ENCODE measurements around the gene CCDC201.

CCDC201 gene

DNA sequence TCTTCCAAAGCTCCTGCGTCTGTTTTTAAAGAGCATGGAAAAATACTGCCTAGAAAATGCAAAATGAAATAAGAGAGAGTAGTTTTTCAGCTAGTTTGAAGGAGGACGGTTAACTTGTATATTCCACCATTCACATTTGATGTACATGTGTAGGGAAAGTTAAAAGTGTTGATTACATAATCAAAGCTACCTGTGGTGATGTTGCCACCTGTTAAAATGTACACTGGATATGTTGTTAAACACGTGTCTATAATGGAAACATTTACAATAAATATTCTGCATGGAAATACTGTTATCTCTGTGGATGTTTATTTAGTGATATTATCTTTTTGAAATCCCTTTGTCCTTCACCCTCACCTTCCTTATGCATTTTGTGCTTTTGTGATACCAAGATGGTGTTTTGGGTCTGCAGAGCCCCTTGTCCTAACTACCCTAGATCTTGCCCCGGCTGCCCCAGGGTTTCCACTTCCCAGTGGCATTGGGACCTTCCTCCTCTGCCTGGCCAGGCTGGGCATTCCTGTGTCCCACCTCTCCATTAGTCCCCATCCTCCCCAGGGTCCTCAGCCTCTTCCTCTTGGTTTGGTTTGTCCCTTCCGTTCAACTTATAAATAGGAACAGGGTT lies 20.6 kb upstream of the CCDC201 start:
- no peak for DNase-seq (ENCODE audit: low read depth)

DNA sequence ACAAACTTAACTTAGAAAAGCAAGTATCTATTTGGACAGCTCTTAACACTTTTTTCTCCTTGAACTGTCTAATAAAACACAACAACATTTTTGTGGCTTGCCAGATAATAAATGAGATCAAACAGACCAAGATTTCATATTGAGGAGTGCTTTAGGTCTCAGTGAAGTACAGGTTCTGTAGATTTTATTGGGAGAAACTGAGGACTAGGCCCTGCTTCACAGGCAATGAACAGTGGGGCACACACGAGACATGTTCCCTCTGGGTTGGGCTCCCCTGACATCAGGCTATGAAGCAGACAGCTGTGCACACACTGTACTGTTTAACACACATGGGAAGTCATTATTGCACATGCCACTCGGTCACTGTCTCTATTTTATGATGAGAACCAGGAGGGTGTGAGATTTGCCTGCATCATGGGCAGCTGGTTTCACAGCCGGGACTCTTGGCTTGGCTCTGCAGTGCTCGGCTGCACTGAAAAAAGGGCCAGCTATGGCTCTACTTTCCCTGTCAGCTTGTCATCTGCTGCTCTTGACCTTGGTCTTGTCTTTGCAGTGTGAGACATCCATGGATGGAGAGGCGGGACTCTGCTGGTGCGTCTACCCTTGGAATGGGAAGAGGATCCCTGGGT lies 19.6 kb upstream of the CCDC201 start:
- DNase-seq (ENCODE audit: low read depth), result no peak

- DNase-seq (ENCODE audit: low read depth), result no peak
Measured at GRCh38 chr7:45891462-45892402, 18.9 kb upstream of the CCDC201 start.

GRCh38 chr7:45890902-45891461 lies 18.1 kb upstream of the CCDC201 start:
- DNase-seq (ENCODE audit: low read depth), result no peak

DNA sequence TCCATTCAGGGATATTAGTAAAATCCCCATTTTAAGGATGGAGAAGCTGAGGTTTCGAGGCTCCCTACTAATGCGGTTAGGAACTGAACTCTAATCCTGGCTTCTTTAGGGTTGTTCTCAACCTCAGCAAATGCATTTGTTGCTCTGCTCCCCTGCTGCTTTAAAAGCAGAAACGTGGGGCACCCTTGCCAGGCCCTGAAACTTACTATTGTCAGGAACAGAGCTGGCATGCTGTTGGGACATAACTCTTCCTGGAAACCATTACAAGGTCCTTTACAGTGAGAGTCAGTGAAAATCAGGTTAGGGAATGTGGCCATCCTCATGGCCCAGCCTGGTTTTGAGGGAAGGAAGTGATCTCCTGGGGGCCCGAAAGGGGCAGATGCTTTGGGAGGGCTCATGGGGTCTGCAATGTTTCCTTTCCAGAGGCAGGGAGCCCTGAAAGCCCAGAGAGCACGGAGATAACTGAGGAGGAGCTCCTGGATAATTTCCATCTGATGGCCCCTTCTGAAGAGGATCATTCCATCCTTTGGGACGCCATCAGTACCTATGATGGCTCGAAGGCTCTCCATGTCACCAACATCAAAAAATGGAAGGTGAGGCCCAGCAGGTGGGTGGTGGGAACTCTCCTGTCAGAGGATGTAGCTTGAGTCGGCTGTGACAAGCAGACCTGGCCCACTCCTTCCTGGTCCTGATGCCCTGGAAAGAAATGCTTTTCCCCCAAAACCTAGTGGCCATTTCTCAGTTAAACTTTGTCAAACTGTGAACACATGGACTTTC lies 17.4 kb upstream of the CCDC201 start:
- no peak for DNase-seq (ENCODE audit: low read depth)

DNA sequence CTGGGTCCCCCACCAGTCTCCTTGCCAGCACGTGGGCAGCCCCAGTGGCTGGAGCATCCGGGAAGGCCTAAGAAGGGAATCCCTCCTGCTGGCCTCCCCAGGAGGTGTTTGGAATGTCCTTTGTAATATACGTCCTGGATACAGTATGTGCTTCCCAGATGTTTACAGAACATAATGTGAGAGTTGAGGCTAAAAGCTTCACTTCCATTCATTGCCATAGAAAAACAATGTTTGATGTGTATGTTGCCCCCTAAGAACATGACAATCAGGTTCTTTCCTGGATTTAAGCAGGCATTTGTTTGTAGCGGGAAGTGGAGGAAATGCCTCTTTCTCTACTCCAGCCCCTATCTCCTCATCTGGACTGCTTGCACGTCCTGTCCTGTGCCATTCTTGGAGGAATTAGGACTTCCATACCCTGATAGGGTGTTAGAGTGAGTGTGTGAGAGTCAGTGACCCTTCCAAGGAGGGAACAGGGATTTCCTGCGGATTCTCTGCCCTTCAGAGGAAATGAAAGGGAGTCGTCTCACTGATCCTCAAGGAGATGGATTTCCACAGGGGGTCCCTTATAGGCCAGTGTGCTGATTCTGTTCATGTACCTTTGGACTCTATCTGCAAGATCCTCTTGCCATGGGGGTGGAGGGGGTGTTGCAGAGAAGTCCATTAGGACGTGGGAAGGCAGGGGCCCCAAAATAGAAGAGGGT lies 16.6 kb upstream of the CCDC201 start:
- DNase-seq (ENCODE audit: low read depth), result no peak

- no peak for DNase-seq (ENCODE audit: low read depth)
Measured at GRCh38 chr7:45888993-45889366, 16.1 kb upstream of the CCDC201 start.

GRCh38 chr7:45888185-45888992 lies 15.5 kb upstream of the CCDC201 start, which contains the start of gene IGFBP1:
IGFBP1 (plus strand) TSS chr7:45888488; CDS start chr7:45888653, 165 bp downstream.
- DNase-seq (ENCODE audit: low read depth), result no peak

DNA sequence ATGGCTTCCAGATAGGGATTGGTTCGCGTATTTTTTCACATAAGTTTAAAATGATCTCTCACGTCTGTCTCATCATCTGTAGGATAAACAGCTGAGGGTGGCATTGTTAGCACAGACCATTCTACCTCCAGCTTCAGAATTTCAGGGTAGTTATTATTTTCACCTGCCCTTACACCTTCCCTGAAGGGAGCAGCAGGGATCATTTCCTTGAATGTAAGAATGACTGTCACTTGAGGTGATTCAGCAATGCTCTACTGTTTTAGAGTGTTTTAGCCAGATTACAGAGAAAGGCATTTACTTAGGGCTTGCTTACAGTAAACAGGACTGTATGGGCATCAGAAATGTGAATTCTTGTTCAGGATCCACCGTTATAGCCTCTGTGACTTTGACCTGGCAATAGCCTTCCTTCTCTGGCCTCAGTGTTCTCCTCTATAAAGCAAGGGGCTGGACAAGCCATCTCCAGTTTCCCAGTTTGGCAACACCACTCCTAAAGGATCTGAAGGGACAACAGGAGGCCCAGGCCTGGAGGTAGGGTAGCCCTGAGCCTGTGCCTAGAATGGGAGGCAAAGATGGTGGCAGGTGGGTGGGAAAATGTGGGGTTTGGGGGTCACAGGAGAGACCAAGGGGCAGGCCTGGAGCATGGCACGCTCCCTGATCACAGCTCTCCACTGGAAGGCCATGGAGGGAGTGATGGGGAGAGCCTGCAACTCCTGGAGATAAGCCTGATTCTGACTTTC lies 14.2 kb upstream of the CCDC201 start:
- DNase-seq (ENCODE audit: low read depth), result no peak

- no peak for DNase-seq (ENCODE audit: low read depth)
Measured at GRCh38 chr7:45885264-45885882, 12.5 kb upstream of the CCDC201 start.

DNA sequence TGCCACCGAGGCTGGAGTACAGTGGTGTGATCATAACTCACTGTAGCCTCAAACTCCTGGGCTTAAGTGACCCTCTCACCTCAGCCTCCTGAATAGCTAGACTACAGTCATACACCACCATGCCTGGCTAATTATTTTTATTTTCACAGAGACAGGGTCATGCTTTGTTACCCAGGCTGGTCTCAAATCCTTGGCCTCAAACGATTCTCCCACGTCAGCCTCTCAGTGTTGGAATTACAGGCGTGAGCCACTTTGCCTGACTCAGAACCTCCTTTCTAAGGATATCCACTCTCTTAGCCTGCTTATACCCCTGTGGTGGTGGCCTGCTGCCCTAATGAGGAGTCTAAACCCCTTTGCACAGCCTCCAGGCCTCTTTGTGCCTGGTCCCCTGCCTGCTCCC lies 11.3 kb upstream of the CCDC201 start:
- no peak for DNase-seq (ENCODE audit: low read depth)

DNA sequence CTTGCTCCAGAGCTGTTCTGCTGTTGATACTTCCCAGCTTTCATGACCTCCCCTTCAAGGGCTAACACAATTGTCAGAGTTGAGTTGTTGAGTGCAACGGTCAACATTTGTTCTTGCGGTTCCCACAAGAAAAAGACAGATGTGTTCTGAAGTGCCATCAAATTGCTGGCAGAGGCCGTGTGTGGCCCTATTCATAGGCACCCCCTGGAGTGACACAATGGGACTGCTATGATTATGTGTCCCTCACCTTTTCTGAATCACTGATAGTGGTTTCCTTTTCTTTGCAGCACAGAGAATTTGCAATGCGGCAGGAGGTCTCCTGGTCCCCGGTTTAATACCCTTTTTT lies 9.6 kb upstream of the CCDC201 start:
- no peak for DNase-seq (ENCODE audit: low read depth)

DNA sequence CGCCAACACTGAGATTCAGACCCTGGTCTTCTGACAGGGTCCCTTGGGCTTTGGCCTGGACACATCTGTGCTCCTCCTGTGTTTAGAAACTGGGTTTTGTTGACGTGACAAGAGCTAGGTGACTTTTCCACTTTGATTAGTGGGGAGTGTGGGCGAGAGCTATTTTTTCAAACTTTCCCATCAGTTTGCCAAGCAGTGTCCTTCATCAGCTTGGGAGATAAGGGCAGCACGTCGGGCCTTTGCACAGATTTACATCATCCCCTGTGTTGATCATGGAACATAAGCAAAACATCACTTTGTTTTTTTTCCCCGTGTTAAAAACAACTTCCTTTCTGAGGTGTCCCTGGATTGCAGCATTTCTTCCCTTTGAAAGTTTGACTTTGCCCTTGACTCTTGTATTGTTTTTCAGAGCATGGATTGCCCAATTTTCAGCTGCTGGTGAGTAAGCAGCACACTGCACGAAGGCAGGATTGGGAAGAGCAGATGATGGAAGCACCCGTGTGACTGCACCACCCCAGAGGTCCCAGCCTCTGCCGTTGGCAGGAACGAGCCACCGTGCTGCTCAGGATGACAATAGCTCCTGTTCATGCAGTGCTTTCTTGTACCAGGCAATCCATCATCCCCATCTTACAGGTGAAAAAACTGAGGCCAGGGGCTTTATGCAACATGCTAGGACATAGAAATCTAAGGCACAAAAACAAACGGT lies 9.0 kb upstream of the CCDC201 start:
- DNase-seq (ENCODE audit: low read depth), result no peak

DNA sequence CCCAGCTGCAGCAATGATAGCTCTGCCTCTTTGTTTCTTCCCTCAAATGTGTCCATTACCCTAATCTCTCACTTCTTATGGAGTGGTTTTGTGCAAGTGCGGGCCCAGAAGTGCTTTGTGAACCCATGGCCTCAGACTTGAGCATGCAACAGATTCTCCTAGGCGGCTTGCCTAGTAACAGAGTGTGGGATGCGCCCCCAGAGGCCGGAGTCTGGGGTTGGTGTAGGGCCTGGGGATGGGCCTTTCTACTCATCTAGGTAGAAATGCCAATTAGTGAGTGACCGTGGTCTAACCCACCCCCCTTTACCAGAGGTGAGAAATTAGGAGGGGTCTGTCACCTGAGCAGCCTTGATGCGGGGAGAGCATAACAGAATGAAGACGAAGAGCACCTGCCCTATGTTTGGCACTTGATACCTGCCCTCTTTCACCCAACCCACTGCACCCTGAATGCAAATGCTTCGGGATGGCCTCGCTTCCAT lies 8.4 kb upstream of the CCDC201 start:
- DNase-seq (ENCODE audit: low read depth), result no peak

- no peak for DNase-seq (ENCODE audit: low read depth)
Measured at GRCh38 chr7:45880433-45880860, 7.6 kb upstream of the CCDC201 start.

GRCh38 chr7:45878457-45879144 lies 5.7 kb upstream of the CCDC201 start:
- DNase-seq (ENCODE audit: low read depth), result no peak

DNA sequence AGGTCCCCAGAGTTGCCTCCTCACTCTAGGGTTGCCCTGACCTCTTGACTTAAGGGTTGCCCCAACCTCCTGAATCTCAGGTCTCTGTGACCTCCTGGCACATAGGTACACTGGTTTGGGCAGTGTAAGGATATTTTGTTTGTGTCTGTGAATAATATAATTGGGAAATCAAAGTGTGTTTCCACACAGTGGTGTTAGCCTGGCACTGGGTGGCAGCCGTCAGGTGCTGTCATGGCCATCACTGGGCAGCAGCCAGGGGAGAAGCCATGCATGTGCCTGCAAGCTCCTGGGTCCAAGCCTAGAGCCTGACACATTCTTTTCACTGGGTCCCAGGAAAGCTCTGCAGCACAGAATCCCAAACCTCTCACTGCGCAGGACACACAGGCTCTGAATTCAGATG lies 3.6 kb upstream of the CCDC201 start:
- no peak for DNase-seq (ENCODE audit: low read depth)
